Fibroblast of skin of scalp (primary cell): ENCODE data around the gene CRACR2A.

Experiments
- DNase-seq: peaks from one replicate; pipeline ENCODE4 v3.0.0-alpha.2; 2013

Gene CRACR2A

GRCh38 chr12:3681595-3682061, 71.3 kb downstream of the CRACR2A start:
- no peak for DNase-seq

GRCh38 chr12:3680919-3681594, 71.9 kb downstream of the CRACR2A start:
- DNase-seq, result peak; percentile 14

GRCh38 chr12:3679831-3680230, 73.1 kb downstream of the CRACR2A start:
- DNase-seq, result no peak

GRCh38 chr12:3677609-3678008, 75.3 kb downstream of the CRACR2A start:
- no peak for DNase-seq

- DNase-seq, result no peak
Measured at GRCh38 chr12:3673981-3674708, 78.8 kb downstream of the CRACR2A start.

GRCh38 chr12:3672113-3672509, 80.8 kb downstream of the CRACR2A start:
- no peak for DNase-seq

GRCh38 chr12:3671330-3672112, 81.4 kb downstream of the CRACR2A start:
- no peak for DNase-seq

GRCh38 chr12:3670083-3670620, 82.8 kb downstream of the CRACR2A start:
- no peak for DNase-seq

GRCh38 chr12:3669594-3669993, 83.3 kb downstream of the CRACR2A start:
- DNase-seq, result no peak

GRCh38 chr12:3668479-3669165, 84.3 kb downstream of the CRACR2A start:
- DNase-seq, result no peak

- DNase-seq, result no peak
Measured at GRCh38 chr12:3667485-3667884, 85.4 kb downstream of the CRACR2A start.

- DNase-seq, result no peak
Measured at GRCh38 chr12:3666441-3666840, 86.5 kb downstream of the CRACR2A start.

GRCh38 chr12:3662521-3662921, 90.4 kb downstream of the CRACR2A start:
- peak; percentile 55 for DNase-seq

- no peak for DNase-seq
Measured at GRCh38 chr12:3661028-3661427, 91.9 kb downstream of the CRACR2A start.

- peak; percentile 46 for DNase-seq
Measured at GRCh38 chr12:3658327-3659163, 94.4 kb downstream of the CRACR2A start.

- no peak for DNase-seq
Measured at GRCh38 chr12:3656946-3657622, 95.8 kb downstream of the CRACR2A start.

- DNase-seq, result peak; percentile 14
Measured at GRCh38 chr12:3655328-3655900, 97.5 kb downstream of the CRACR2A start.

GRCh38 chr12:3651585-3652424, 101.1 kb downstream of the CRACR2A start:
- no peak for DNase-seq

- DNase-seq, result no peak
Measured at GRCh38 chr12:3647504-3647903, 105.4 kb downstream of the CRACR2A start.
